Measurements from ENCODE around the gene UNKL. TPM values are rescaled to one million over a fixed set of nuclear protein-coding genes. Genes with fewer than 3 reads are reported as not detected.

Gene UNKL
- total and polyA plus RNA-seq, 2 of the 8 experiments (the other 6 are each of a cell fraction or from before 2014, with no cell fraction given) = 25.1 to 31.8 TPM

GRCh38 chr16:1424028-1424427, 9.5 kb upstream of the UNKL start:
- H3K23ac ChIP-seq (ENCODE audit: insufficient read length) = no peak overlapping the region
- no peak overlapping the region for H2BK15ac ChIP-seq (ENCODE audit: low read length)
- peaks cover 2% of the 10 kb centered on the region; the same call in 1 of the 2 replicates for H3K79me1 ChIP-seq (ENCODE audit: low read depth, low read length)
- H4K91ac ChIP-seq (replicated peaks; ENCODE audit: insufficient read length, low read length) = no peak overlapping the region
- no peak overlapping the region for H3K14ac ChIP-seq (ENCODE audit: insufficient read length)
- DNase-seq (ENCODE audit: low read depth in 1 of 2, low spot score in 2 of 2) (no peak), FAIRE-seq (no peak)
- no peaks in the 10 kb centered on the region for H3K27me3 ChIP-seq (replicated peaks in 1 of 4; ENCODE audit: control insufficient read depth in 3 of 4, extremely low read depth in 1 of 4, insufficient read depth in 3 of 4, low read length in 3 of 4)
- 95% methylated on average over 11 of the region's 12 CpGs; no CpG with 5 or more reads in 1 of the 2 experiments for WGBS, 2 experiments (ENCODE audit: extremely low coverage in 1 of 2, insufficient coverage in 1 of 2, insufficient read length in 1 of 2, insufficient replicate concordance in 2 of 2, low coverage in 1 of 2, low lambda C conversion rate in 2 of 2, missing lambda C conversion rate in 1 of 2)
- H4K5ac ChIP-seq (ENCODE audit: insufficient read length, low read depth, low read length) = no peak overlapping the region
- no peak overlapping the region for H3K18ac ChIP-seq (ENCODE audit: extremely low read depth, low read length)
- CTCF ChIA-PET (ENCODE audit: partially characterized antibody) = interaction anchor here (0.6 to 0.7 kb wide), 2 partner anchors 39 to 666 kb away, joined by 4 to 5 read pairs; no protein-coding TSS in a partner anchor
- H3K9me3 ChIP-seq (ENCODE audit: insufficient read depth in 2 of 2, low read depth in 1 of 2, low read length in 1 of 2) = no peaks in the 10 kb centered on the region
- H3K27ac ChIP-seq (ENCODE audit: low read depth, low read length) = no peak overlapping the region
- POLR2A ChIA-PET (ENCODE audit: partially characterized antibody) = no interaction called here
- no peaks in the 10 kb centered on the region for H3K36me3 ChIP-seq (ENCODE audit: control insufficient read depth in 2 of 4, insufficient read depth in 4 of 4, low read length in 3 of 4)
- peaks cover 8% of the 10 kb centered on the region for H3K23me2 ChIP-seq (ENCODE audit: low read depth, low read length)
- H3K4me1 ChIP-seq (replicated peaks in 1 of 4; ENCODE audit: control insufficient read depth in 3 of 4, insufficient read depth in 4 of 4, low read length in 3 of 4) = peaks cover 0 to 4% (median 3%) of the 10 kb centered on the region in 4 experiments; a peak in 5 of 7 replicates
- H2AFZ ChIP-seq (ENCODE audit: low read length) = no peak overlapping the region
- no peak overlapping the region for H3K4ac ChIP-seq (replicated peaks; ENCODE audit: insufficient read length, low read depth, low read length)
- H3K9ac ChIP-seq (replicated peaks in 1 of 4; ENCODE audit: extremely low read depth in 1 of 4, low read depth in 3 of 4, low read length in 3 of 4) = no peak overlapping the region
- no peak overlapping the region for H3K4me3 ChIP-seq (ENCODE audit: extremely low read depth in 1 of 4, insufficient read depth in 2 of 4, low read depth in 3 of 4, low read length in 4 of 4)
- H2BK12ac ChIP-seq (ENCODE audit: low read depth, low read length) = no peak overlapping the region
- no peak for TF ChIP-seq SUZ12 (IDR thresholded peaks at IDR 0.05; ENCODE audit: low read length)
- TF ChIP-seq GABPA (IDR thresholded peaks at IDR 0.05; ENCODE audit: borderline replicate concordance, insufficient read depth, low read length) = no peak
- TF ChIP-seq ATF3 (IDR thresholded peaks at IDR 0.05; ENCODE audit: insufficient read depth, low read depth, low read length) = no peak
- no peak for TF ChIP-seq SIN3A (conservative IDR thresholded peaks at IDR 0.05 in 1 of 2, IDR thresholded peaks at IDR 0.05 in 1 of 2; ENCODE audit: low read depth in 1 of 2, low read length in 2 of 2)
- TF ChIP-seq USF2 (IDR thresholded peaks at IDR 0.05; ENCODE audit: low read length) = no peak
- TF ChIP-seq SIX5 (IDR thresholded peaks at IDR 0.05; ENCODE audit: low read depth, low read length) = no peak
- no peak for TF ChIP-seq HDAC2 (IDR thresholded peaks at IDR 0.05; ENCODE audit: borderline replicate concordance in 1 of 2, low read depth in 2 of 2, low read length in 2 of 2)
- TF ChIP-seq E2F6 (IDR thresholded peaks at IDR 0.05) = no peak
- no peak overlapping the region for H2AK5ac ChIP-seq (ENCODE audit: low read depth, low read length)
- no peak overlapping the region for H3K4me2 ChIP-seq (ENCODE audit: insufficient read depth in 1 of 2, low read depth in 2 of 2, low read length in 2 of 2)
- H4K8ac ChIP-seq (ENCODE audit: extremely low read depth, insufficient read depth, low read length) = no peak overlapping the region
- H4K20me1 ChIP-seq (replicated peaks in 1 of 2; ENCODE audit: control insufficient read depth in 1 of 2, insufficient read depth in 2 of 2, low read length in 2 of 2) = peaks cover 0 to 6% of the 10 kb centered on the region in 2 experiments
- H2BK5ac ChIP-seq (ENCODE audit: low read depth, low read length) = no peak overlapping the region
- H2BK20ac ChIP-seq (ENCODE audit: low read length) = no peak overlapping the region
- no peak overlapping the region for H3K56ac ChIP-seq (replicated peaks; ENCODE audit: insufficient read length, low read depth, low read length)
- H2BK120ac ChIP-seq (replicated peaks; ENCODE audit: low read depth, low read length) = no peak overlapping the region
- H3K79me2 ChIP-seq (ENCODE audit: control insufficient read depth in 1 of 2, insufficient read depth in 2 of 2, low read length in 2 of 2) = peaks cover 5 to 11% of the 10 kb centered on the region in 2 experiments
